HG02970 (cell line): ENCODE results near the gene KCNT1.

Experiments used
- ATAC-seq: cut with Tn5 transposase; IDR thresholded peaks from one replicate; pipeline ENCODE4 v1.9.1; 2021; ENCODE audit warnings: mild to moderate bottlenecking, moderate library complexity, moderate number of reproducible peaks; ENCODE audit not compliant: unreplicated experiment, low FRiP score

The KCNT1 gene

DNA sequence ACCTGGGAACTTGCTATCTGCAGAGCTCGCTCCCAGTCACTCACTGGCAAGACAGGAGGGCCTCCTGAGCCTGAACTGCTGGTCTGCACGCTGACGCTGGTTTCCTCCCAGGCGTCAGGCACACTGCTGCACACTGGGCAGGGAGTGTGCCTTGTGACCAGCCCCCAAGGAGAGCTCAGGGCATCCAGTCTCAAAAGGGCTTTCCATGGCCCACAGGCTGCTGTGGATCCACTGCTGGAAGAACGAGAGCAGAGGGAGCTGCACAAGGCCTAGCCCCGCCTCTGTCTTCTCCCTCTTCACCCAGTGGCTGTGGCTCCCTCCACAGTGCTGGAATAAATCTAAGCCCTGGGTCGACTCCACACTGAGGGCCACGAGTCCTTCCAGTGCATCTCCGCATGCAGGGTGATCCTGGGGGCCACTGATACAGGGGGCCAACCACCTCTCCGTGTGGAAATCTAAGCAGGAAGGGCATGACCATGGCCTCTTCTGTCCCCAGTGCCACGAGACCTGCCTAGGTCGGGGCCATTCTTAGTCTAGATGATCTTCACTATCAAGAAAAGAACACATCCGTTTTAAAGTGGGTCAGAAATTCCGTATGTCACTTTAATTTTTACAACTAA is 111.8 kb downstream of the KCNT1 start:
- no peak for ATAC-seq

DNA sequence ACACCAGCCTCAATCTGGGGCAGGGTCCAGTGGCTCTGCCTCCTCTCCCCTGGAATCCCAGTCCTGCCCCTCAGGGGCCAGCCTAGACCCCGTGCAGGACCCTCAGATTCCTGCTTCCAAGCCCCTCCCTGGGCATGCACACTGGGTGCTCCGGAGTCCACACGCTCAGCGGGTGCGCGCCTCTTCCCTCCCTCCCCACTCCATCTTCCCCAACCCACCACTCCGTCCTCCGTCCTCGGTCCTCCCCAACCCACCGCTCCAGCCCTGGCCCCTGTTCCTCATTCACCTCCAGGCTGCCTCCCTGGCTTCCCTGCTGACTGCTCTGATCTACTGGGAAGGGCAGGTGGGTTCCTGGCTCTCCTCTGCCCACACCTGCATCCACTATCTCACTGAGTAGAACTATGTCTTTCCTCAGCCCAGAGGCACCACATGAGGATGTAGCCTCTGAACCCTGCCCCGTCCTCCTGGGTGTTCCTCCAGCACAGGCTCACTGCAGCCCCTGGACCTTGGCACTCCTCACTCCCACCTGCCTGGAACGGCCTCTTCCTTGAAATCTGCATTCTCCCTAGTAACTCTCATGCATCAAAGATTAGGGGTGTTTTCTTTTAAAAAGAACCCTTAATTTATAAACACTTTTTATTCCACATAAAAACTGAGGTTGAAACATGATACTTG is 112.6 kb downstream of the KCNT1 start:
- ATAC-seq: no peak

DNA sequence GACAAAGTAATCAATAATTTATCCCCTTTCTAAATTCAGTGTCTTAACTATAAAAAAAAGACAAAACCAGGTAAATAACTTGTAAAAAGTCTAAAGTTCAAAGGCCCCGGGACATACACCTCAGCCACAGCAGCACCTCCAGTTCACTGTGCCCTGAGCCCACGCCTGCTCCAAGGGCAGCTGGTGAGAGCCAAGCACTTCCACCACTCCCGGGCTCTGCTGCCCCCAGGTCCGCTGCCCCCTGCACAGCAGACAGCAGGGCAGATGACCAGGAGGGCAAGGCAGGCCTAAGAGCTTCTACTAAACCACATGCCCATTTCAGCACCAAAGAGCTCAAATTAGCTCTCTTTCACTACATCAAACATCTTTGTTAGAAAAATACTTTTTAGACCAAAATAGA is 113.4 kb downstream of the KCNT1 start:
- ATAC-seq: no peak

DNA sequence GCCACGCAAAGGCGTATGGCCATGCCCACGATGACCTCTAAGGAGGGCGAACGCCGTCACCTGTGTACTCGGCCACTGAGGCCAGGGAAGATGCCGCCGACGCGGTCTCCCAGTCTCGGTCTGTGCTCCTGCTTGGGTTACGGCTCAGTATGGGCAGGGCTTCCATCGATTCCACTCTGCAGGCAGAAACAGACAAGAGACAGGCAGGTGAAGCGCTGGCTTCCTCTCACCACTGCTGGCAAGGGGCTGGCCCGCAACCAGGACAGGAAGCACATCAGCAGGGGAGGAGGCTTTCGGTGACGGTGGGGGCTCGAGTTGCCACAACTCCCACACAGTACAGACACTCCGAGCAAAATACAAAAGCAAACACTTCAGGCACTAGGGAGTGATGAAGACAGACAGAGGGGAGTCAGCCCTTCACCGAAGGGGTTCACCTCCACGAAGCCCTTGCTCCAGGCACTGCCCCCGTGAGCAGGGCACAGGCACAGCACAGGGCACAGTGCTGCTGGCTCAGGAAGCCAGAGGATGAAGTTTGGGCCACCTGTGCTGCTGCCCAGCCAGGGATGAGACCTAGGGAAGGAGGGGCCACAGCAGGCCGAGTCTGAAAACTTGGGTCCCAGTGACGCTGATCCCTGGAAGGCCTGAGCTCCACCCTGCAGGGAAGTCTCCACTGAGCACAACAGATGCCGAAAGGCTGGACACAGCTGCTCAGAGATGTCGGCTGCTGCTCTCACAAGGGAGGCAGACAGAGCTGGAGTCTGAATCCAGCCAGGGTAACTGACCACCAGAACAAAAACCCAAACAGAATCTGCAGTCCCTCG is 114.1 kb downstream of the KCNT1 start:
- ATAC-seq: no peak

- no peak for ATAC-seq
These were observed 114.6 kb downstream of the KCNT1 start for GRCh38 chr9:135816651-135816970.

GRCh38 chr9:135817951-135818717 is 116.1 kb downstream of the KCNT1 start:
- no peak for ATAC-seq

GRCh38 chr9:135818718-135819475 is 116.9 kb downstream of the KCNT1 start:
- no peak for ATAC-seq

DNA sequence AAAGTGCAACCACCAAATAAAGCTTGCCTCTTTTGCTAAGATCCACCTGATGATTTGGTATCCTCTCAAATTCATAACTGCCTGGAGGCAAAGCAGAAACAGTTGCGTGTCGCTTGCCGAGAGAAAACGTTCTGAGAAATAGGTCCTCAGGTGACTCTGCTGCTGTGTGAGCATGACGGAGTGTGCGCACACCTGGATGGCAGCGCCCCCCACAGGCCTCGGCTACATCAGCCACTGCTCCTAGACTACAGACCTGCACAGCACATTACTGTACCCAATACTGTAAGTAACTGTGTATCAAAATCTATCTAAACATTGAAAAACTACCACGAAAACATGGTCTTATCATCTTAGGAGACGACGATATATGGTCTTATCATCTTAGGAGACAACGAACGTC is 117.9 kb downstream of the KCNT1 start:
- no peak for ATAC-seq

DNA sequence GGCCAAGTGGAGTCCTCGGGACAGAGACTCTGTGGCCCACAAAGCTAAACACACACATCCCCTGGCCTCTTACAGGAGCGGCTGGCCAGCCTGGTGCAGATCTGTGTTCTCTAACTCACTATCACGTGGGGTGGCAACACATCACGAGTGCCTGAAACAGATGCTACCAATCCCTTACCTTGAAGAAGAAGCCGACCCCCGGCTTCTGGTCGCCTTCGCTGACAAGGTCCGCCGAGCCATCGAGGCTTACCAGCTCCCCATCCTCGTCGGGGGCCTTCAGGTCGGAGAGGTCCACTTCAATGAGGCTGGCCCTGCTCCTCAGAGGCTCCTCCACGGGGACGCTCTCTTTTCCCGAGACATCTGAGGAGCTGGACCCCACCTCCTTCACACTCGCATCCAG is 118.7 kb downstream of the KCNT1 start:
- no peak for ATAC-seq

DNA sequence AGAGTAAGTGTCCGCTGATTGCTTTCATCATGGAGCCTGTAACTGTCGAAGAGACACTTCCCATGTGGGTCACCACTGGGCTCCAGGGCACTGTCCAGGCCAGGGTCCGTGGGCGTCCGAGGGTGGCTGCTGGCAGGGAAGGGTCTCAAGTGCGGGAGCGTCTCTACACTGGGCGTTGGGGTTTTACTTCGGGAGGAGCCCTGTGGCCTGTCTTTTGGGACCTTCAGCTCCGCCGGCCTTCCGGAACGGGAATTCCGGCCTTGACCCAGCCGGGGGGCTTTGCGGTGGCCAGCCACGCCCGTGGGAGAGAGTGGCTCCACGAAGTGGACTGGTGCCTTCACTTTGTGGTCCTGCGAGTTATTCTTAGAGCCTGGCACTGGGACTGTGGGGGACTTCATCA is 119.1 kb downstream of the KCNT1 start:
- ATAC-seq: no peak

GRCh38 chr9:135821733-135822373 is 119.9 kb downstream of the KCNT1 start:
- no peak for ATAC-seq

DNA sequence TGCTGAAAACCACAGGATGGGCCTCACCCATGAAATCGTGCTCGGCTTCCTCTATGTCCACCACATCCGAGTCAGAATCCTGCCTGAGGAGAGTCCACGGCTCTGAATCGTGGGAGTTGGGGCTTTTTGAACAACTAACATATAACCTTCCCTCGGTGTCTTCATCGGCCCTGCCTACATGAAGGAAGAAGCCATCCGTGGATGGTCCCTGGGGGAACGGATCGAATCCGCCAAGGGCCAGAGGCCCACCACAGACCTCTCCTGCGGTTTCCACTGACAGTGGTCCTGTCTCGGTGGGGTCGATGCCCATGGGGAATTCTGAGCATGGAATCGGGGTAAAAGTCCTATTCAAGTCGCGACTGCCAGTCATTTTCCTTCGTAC is 120.4 kb downstream of the KCNT1 start:
- no peak for ATAC-seq

GRCh38 chr9:135823036-135823435 is 121.1 kb downstream of the KCNT1 start:
- no peak for ATAC-seq

DNA sequence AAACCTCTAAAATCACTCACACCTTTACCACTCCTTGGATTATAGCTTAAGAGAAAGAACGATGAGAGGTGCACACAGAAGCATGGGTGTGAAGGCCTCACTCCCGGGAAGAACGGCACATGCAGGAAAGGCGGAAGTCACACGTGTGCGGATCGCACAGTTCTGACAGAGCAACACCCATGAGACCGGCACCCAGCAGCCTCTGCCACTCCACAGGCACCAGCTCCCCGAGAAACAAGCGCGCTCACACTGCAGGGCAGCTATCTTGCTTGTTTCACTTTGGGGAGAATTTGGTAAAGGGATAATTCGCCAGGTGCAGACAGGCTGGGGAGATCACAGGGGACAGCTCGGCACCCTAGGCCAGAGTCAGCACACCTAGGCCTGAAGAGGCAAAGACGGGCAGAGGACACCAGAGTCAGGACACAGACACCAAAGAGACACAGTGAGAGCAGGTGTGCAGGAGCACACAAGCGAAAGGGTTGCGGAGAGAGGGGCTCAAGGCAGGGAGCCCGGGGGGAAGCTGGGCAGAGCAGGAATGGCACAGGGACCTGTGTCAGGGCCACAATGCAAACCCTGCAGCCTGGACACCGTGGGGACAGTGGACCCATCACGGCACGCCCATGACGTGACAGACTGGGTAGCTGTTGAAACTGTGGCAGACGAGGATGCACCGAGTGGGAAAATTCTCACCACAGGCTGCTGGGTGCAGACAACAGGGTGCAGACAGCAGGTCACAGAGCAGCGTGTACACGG is 123.6 kb downstream of the KCNT1 start:
- ATAC-seq: no peak

- no peak for ATAC-seq
These were observed 124.2 kb downstream of the KCNT1 start for GRCh38 chr9:135826188-135826545.

DNA sequence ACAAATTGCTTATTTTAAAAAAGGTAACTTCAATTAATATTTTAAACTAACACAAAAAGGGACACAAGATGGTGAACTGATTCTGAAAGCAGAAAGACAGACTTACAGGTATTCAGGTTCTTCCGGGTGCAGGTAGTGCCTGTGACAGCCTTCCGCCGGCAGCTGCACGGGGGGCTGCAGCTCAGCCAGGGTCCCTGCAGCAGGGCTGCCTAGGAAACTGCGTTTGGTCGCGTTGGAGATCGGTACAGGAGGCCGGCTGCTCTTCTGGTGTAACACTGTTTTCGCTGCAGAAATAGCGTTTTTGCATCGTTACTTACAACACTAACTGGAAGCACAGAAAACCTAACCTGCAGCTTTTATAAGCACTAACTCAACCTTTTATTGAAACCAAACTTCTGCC is 125.3 kb downstream of the KCNT1 start:
- no peak for ATAC-seq

- no peak for ATAC-seq
These were observed 126.0 kb downstream of the KCNT1 start for GRCh38 chr9:135827866-135828580.

GRCh38 chr9:135828656-135829055 is 126.7 kb downstream of the KCNT1 start:
- ATAC-seq: no peak

GRCh38 chr9:135830496-135830895 is 128.5 kb downstream of the KCNT1 start:
- no peak for ATAC-seq
